Left ventricle myocardium inferior (tissue), 1 donor: ENCODE results near the gene SLC8A1. TPM values are rescaled to one million over a fixed set of nuclear protein-coding genes. Genes with fewer than 3 reads are reported as not detected.

Experiments used
- DNase-seq: peaks from one replicate; pipeline ENCODE4 v3.0.0-alpha.2; 2020
- H3K27ac ChIP-seq: fragments of 200-600 bp; replicated peaks from 2 replicates; pipeline ENCODE4 v1.8.0; 2021
- H3K27me3 ChIP-seq: fragments of 200-600 bp; 2 replicates; pipeline ENCODE4 v1.8.0; 2021; ENCODE audit warnings: low read depth
- H3K36me3 ChIP-seq: fragments of 200-600 bp; 2 replicates; pipeline ENCODE4 v1.8.0; 2021
- H3K4me1 ChIP-seq: fragments of 200-600 bp; 2 replicates; pipeline ENCODE4 v1.8.0; 2021
- H3K4me3 ChIP-seq: fragments of 200-600 bp; 2 replicates; pipeline ENCODE4 v1.8.0; 2021; ENCODE audit warnings: mild to moderate bottlenecking, moderate library complexity
- H3K9me3 ChIP-seq: fragments of 200-600 bp; replicated peaks from 2 replicates; pipeline ENCODE4 v1.8.0; 2021
- intact Hi-C: fragments of 100-400 bp; cut with micrococcal nuclease; formaldehyde crosslinking; loops from one replicate; pipeline ENCODE4 v1.11.0; 2022
- total RNA-seq: library from RNA; stranded (reverse); fragmentation: NEBNext Ultra II Directional; extraction: Animal tissue kit (Norgen Biotek cat#: 25700); gene quantifications from one replicate; pipeline ENCODE4 v1.2.1, GENCODE V29; 2021
- TF ChIP-seq, protein P1 (sequence below): fragments of 200-600 bp; IDR thresholded peaks from 2 replicates; pipeline ENCODE4 v1.8.0; 2021; ENCODE audit warnings: antibody characterized with exemption, mild to moderate bottlenecking, borderline replicate concordance
- donor health status: DM: no; HTN: yes; CAD: no; lungs with severe emphysema.

The SLC8A1 gene
- total RNA-seq, 1 donor from 2014 or later: 990 TPM

DNA sequence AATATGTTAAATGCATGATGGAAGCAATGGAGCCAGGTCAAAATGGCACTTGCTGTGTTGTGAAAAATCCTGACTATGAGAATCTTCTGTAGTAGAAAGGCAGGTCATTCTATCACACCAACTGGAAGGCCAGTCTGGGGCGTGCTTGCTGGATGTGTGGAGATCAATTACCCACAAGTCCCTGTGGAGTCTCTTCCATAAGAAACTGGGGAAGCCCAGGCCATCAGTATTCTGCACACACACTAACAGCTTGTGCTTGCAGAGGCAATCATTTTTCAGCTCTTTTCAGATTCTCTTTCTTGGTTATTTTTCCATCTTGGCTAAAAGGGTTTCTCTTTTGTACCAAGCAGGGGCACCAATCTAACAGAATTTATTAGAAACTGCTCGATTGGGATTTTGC lies 190.8 kb downstream of the SLC8A1 start:
- Histone ChIP-seq H3K36me3 (no peaks in the 10 kb centered on the region), H3K27ac (no peak overlapping the region), H3K27me3 (no peaks in the 10 kb centered on the region), H3K4me1 (peaks cover 56% of the 10 kb centered on the region), H3K4me3 (no peak overlapping the region), H3K9me3 (no peaks in the 10 kb centered on the region)
- intact Hi-C loops: no loop called here
- TF ChIP-seq, protein P1, sequence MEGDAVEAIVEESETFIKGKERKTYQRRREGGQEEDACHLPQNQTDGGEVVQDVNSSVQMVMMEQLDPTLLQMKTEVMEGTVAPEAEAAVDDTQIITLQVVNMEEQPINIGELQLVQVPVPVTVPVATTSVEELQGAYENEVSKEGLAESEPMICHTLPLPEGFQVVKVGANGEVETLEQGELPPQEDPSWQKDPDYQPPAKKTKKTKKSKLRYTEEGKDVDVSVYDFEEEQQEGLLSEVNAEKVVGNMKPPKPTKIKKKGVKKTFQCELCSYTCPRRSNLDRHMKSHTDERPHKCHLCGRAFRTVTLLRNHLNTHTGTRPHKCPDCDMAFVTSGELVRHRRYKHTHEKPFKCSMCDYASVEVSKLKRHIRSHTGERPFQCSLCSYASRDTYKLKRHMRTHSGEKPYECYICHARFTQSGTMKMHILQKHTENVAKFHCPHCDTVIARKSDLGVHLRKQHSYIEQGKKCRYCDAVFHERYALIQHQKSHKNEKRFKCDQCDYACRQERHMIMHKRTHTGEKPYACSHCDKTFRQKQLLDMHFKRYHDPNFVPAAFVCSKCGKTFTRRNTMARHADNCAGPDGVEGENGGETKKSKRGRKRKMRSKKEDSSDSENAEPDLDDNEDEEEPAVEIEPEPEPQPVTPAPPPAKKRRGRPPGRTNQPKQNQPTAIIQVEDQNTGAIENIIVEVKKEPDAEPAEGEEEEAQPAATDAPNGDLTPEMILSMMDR: no peak
- no peak for DNase-seq

DNA sequence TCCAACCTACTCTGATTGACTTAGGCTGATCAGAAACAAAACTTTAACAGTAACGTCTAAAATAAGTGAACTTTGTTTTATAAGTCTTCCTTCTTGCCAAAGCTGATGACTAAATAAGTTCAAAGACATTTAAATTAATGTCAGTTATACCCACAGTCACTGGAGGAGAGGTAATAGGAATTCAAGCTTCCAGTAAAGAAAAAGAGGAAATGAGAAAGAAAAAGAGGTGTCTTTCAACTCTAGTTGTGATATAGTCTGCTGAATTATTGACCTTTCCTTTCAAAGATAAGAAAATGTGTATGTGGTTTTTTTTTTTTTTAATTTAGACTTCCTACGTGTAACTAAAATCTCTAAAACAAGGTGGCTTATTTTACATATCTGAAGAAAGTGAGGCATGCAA lies 191.5 kb downstream of the SLC8A1 start:
- Histone ChIP-seq H3K9me3 (no peaks in the 10 kb centered on the region), H3K36me3 (no peaks in the 10 kb centered on the region), H3K27ac (no peak overlapping the region), H3K27me3 (no peaks in the 10 kb centered on the region), H3K4me3 (no peak overlapping the region), H3K4me1 (peaks cover 56% of the 10 kb centered on the region)
- TF ChIP-seq, protein P1: no peak
- DNase-seq: no peak
- intact Hi-C loops: no loop called here

DNA sequence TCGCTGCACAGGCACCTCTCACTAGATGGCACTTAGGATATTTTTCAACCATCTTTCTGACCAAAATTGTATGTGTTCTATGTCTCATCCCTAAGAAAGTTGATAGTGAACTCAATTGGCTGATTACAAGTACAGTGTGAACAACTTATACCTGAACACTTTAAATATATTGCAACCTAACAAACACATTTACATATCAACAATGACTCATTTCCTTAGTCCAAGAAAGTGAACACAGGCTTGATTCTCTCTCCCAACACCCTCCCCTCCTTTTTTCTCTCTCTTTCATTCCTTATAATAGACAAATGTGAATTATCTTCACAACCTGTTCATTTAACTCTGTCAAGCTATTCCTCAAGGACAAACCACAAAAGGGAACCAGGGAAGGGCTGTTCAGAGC lies 192.0 kb downstream of the SLC8A1 start:
- no peak for DNase-seq
- TF ChIP-seq, protein P1: no peak

DNA sequence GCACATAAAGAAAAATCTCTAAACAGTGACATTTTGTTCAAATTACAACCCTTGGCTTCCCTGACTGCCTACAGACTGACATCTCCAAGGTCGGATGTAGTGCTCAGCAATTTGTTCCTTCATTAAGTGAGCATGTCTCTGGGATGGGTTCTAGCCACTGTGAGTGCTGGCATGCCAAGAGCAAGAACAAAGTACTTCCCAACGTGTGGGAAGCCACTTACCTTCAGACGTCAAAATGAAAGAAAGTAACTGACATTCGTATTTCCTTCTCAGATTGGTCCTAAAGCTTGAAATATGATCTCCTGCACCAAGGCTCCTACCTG lies 193.8 kb downstream of the SLC8A1 start:
- TF ChIP-seq, protein P1: no peak
- no peaks in the 10 kb centered on the region for H3K27me3 ChIP-seq
- intact Hi-C loops: no loop called here
- no peak overlapping the region for H3K4me3 ChIP-seq
- peaks cover 56% of the 10 kb centered on the region for H3K4me1 ChIP-seq
- no peaks in the 10 kb centered on the region for H3K36me3 ChIP-seq
- no peak for DNase-seq
- H3K27ac ChIP-seq: peak overlapping the region; percentile 27
- H3K9me3 ChIP-seq: no peaks in the 10 kb centered on the region

More for the DNA sequence above, 192.0 kb downstream of the SLC8A1 start:
- no peak overlapping the region for H3K27ac ChIP-seq
- no peaks in the 10 kb centered on the region for H3K9me3 ChIP-seq
- H3K4me3 ChIP-seq: no peak overlapping the region
- peaks cover 56% of the 10 kb centered on the region for H3K4me1 ChIP-seq
- intact Hi-C loops: no loop called here
- H3K36me3 ChIP-seq: no peaks in the 10 kb centered on the region
- no peaks in the 10 kb centered on the region for H3K27me3 ChIP-seq

DNA sequence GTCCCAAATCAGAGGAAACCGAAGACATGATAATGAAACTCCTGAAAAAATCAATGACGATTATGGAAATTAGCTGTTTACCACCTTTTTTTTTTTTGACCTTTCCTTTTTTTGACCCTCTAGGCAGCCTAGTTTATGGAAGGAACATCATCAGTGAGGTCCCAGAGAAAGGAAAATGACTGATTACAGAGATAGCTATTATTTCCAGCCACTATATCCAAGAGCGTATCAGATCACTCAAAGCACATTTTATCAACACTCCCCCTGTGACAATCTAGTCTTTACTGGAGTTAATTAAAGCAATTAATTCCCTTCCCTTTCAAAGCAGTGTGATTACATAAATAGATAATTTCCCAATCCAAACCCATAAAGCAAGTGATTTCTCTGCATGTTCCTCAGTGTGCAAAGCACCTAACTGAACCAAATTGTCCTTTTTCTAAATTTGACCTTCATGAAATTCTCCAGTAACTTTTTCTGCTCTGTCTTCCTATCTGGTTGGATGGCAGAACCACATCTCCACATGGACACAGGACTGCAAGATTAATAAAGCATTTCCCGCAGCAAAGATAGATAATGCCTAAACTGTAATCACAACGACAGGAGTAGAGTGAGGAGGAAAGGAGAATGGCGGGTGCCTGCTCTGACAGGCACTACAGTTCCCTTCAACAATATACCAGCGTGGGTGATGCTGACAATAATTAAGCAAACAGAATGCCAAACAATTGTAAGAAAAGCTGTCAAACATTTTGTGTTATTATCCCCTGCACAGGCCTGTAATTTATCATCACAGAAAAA lies 194.4 kb downstream of the SLC8A1 start:
- Histone ChIP-seq H3K27ac (peak overlapping the region; percentile 27), H3K4me3 (no peak overlapping the region), H3K36me3 (no peaks in the 10 kb centered on the region), H3K27me3 (no peaks in the 10 kb centered on the region), H3K4me1 (peaks cover 56% of the 10 kb centered on the region), H3K9me3 (no peaks in the 10 kb centered on the region)
- no peak for DNase-seq
- intact Hi-C loops: no loop called here
- TF ChIP-seq, protein P1: no peak
